DND-41 (cell line): Measurements from ENCODE around the gene TMCC2.

Experiments used
- EZH2 ChIP-seq: IDR thresholded peaks from 3 replicates; pipeline ENCODE4 v1.6.1; 2012; ENCODE audit warnings: borderline replicate concordance, low read depth, mild to moderate bottlenecking, moderate library complexity, low read length, inconsistent platforms; ENCODE audit not compliant: severe bottlenecking
- TF ChIP-seq, protein P1 (sequence below): IDR thresholded peaks from 2 replicates; pipeline ENCODE4 v1.5.1; 2012; ENCODE audit warnings: borderline replicate concordance, low read length, moderate library complexity, mild to moderate bottlenecking; ENCODE audit not compliant: poor library complexity, severe bottlenecking; ENCODE audit errors: extremely low read depth

DNA sequence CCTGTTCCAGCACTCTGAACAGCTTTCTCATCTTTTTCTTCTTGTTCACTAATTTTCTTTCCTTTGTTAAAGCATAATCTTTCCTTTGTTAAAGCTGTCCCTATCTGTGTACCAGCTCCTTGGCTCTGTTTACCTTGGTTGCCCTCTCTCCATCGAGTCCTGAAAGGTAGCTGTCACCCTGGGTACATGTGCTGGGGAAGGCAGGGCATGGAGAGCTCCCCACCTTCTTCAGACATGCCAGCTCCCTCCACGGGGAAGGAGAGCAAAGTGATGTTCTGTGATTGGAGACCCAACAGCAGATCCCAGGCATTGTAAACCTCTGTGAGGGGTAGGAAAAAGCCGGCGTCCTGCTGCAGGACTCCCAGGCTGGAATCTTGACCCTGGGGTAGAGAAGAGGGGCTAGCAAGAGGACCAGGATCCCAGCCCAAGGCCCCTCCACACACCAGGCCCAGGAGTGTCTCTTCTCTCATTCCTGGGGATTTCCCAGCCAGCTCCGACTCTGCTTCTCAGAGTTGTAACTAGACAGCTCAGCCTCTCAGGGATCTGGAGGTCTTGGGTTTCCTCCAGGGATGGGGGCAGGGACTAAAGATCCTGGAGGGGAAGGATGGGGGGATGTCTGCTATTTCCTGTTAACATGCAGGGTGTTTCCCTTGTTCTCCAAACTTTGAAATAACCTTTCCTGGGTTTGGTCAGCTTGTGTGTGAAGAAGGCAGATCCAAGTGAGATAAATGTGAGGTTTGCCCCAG is 34.4 kb downstream of the TMCC2 start:
- TF ChIP-seq, protein P1, sequence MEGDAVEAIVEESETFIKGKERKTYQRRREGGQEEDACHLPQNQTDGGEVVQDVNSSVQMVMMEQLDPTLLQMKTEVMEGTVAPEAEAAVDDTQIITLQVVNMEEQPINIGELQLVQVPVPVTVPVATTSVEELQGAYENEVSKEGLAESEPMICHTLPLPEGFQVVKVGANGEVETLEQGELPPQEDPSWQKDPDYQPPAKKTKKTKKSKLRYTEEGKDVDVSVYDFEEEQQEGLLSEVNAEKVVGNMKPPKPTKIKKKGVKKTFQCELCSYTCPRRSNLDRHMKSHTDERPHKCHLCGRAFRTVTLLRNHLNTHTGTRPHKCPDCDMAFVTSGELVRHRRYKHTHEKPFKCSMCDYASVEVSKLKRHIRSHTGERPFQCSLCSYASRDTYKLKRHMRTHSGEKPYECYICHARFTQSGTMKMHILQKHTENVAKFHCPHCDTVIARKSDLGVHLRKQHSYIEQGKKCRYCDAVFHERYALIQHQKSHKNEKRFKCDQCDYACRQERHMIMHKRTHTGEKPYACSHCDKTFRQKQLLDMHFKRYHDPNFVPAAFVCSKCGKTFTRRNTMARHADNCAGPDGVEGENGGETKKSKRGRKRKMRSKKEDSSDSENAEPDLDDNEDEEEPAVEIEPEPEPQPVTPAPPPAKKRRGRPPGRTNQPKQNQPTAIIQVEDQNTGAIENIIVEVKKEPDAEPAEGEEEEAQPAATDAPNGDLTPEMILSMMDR, result no peak
- TF ChIP-seq EZH2, result no peak
